Measurements from ENCODE around the gene KLK15.

The KLK15 gene

GRCh38 chr19:50843701-50844221, 10.4 kb upstream of the KLK15 start:
- no peak for DNase-seq (ENCODE audit: low spot score)

GRCh38 chr19:50843205-50843604, 9.8 kb upstream of the KLK15 start:
- DNase-seq (ENCODE audit: low spot score): no peak

- DNase-seq (ENCODE audit: low spot score): no peak
Measured at GRCh38 chr19:50842130-50842529, 8.8 kb upstream of the KLK15 start.

DNA sequence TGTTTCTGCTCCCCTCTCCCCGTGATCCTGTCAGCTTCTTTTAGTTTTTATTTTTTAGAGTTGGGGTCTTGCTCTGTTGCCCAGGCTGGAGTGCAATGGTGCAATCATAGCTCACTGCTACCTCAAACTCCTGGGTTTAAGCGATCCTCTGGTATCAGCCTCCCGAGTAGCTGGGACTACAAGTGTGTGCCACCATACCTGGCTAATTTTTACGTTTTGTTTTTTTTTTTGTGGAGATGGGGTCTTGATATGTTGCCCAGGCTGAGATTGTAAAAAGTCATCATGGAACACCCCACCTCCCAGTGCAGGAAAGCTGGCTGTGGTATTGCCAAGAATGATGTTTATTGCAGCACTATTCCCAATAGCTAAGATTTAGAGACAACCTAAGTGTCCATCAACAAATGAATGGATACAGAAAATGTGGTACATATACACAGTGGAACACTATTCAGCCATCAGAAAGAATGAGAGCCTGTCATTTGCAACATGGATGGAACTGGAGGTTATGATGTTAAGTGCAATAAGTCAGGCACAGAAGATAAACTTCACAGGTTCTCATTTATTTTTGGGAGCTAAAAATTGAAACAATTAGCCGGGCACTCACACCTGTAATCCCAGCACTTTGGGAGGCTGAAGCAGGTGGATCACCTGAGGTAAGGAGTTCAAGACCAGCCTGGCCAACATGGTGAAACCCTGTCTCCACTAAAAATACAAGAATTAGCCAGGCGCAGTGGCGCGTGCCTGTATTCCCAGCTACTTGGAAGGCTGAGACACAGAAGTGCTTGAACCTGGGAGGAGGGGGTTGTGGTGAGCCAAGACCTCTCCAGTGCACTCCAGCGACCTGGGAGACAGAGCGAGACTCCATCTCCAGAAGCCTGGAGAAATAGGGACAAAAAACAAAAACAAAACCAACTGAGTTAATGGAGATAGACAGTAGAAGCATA, 6.6 kb upstream of the KLK15 start:
- no peak for DNase-seq (ENCODE audit: low spot score)

DNA sequence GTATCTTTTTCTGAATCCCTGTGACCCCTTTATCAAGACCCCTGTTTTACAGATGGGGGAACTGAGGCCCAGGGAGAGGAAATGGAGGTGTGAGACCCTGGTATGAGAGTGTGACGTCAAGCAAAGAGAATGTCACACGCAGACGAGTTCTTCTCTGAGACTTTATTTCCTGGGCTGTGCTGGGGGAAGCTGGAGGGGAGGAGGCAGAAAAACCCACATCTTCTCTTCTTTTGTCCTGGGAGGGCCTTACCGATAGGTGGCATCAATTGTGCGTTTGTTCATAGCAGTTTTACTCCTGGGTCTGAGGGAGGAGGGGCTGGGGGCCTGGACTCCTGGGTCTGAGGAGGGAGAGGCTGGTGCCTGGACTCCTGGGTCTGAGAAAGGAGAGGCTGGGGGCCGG, 4.9 kb upstream of the KLK15 start:
- no peak for DNase-seq (ENCODE audit: low spot score)

- no peak for DNase-seq (ENCODE audit: low spot score)
Measured at GRCh38 chr19:50837300-50837699, 3.9 kb upstream of the KLK15 start.

- no peak for DNase-seq (ENCODE audit: low spot score)
Measured at GRCh38 chr19:50836543-50837195, 3.3 kb upstream of the KLK15 start.

DNA sequence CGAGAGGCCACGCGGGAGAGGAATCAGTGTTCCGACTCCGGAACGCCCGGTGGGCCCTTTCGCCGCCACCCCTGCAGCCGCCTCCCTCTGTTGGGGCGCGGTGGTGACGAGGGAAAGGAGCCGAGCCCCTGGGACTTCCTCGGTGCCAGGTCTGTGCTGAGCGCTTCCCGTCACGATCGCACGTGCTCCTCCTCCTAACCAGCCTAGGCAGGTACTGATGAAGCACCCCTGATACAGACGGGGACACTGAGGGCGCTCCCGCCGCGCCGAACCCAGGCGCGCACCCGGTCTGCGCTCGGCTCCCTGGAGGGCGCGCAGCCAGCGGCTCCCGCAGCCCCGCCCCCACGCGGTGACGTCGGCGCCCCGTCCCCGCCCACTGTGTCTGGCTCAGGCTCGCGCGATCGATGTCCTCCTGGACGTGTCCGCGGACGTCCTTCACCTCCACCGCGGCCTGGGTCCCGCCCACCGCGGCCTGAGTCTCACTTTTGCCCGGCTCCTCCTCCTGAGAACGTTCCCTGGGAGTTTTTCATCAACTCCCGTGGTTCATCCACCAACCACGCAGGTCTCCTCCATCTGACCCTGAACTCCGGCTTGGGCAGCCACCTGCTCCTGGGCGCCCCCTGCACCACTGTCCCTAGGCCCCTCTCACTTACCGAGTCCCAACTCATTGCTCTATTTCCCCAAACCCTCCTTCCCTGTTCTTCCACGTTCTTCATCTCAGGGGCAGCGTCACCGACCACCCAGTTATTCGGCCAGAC, 2.6 kb upstream of the KLK15 start:
- DNase-seq (ENCODE audit: low spot score): peak; percentile 86

- peak; percentile 65 for DNase-seq (ENCODE audit: low spot score)
Measured at GRCh38 chr19:50835103-50835784, 1.9 kb upstream of the KLK15 start.

GRCh38 chr19:50833802-50834167, 411 bp upstream of the KLK15 start:
- no peak for DNase-seq (ENCODE audit: low spot score)

DNA sequence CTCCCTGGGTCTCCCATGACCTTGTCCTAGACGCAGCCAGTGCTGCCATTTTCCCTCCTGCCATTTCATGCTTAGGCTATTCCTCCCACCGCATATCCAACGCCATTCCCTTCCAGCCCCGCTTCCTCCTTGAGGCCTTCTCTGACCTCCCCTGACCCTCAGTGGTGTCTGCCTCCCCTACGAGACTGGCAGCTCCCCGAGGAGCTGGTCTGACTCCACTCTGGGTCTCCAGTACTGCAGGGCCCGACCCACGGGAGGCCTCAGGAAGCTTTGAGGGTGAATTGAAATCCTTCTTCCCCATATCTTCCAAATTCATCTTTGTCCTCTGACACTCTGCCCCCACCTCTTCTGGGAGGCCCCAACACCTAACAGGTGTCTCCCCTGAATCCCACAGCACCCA, 708 bp downstream of the KLK15 start:
- DNase-seq (ENCODE audit: low spot score): no peak

- DNase-seq (ENCODE audit: low spot score): no peak
Measured at GRCh38 chr19:50831026-50831396, 2.4 kb downstream of the KLK15 start.

DNA sequence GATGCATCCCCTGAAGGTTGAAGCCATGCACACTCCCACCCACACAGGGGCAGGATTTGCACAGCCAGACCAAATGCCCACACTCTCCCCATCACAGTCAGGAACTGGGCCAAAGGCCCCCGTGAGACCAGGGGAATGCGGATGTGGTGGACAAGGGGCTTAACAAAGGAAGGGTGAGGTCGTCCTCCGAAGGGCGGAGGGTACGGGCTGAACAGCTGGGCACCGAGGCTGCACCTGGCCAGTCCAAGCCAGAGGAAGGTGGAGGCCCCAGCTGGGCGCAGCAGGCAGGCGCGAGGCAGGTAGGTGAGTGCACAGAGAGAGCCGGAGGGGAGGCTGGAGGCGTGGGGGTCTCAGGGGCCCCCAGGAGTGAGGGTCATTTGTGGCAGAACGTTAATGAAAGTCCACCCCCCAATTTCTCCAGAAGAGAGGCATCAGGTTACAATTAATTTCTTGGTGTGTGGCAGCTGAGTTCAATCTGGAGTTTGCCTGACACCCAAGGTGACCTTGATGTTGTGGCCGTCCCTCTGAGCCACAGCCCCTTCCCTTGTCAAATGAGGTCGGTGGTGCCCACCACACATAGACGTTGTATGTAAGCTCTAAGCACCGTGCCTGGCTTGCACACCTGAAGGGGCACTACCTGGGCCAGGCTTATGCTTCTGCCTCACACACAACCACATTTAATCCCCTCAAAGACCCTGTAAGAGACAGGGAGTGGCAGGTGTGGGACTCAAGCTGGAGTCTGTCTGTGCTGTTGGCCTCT, 2.9 kb downstream of the KLK15 start:
- peak; percentile 96 for DNase-seq (ENCODE audit: low spot score)

GRCh38 chr19:50829801-50830200, 3.6 kb downstream of the KLK15 start:
- peak; percentile 67 for DNase-seq (ENCODE audit: low spot score)

DNA sequence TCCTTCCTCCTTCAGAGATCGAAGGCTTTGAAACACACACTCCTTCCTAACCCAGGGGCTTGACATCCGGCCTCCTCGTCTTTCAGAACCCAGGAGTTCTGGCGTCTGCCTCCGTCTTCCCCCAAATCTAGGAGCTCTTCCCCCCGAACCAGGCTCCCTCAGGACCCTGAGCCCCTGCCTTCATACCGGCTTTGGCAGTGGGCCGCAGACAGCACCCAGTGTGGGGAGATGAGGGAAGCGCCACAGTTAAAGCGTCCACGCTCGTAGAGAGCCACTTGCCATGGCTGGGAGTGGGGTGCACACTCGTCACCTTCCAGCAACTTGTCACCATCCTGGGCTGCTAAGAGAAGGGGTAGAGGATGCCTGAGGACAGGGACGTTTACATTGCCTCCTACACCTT, 5.9 kb downstream of the KLK15 start:
- DNase-seq (ENCODE audit: low spot score): no peak

DNA sequence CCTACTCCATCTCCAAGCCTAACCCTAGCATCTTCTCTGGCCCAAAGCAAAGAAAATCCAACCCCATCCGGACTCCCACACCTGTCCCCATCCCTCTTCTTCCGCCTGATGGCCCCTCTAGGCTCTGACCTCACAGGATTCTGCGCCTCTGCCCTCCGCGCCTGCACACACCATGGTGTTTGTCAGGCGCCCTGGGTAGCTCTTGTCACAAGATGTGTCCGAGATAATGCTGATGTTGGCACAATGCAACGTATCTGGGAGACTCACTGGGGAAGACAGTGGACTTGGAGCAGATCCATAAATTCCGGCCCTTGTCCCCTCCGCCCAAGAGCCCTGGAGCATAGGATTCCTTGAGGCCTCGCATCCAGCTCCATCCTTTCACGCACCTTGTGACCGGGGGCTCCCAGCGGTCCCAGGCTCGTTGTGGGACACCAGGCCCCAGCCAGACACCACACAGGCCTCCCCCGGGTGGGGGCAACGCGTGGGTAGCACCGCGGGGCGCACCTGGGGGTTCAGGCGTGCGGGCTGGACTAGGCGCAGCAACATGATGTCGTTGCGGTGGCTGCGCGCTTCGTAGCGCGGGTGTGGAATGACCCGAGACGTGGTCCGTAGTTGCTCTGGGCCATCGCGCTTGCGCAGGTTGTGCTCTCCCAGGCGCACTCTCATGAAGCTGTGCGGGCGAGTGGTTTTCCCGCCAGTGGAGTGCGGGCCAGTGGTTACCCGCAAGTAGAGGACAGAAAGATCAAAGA, 6.7 kb downstream of the KLK15 start:
- DNase-seq (ENCODE audit: low spot score): no peak

- peak; percentile 91 for DNase-seq (ENCODE audit: low spot score)
Measured at GRCh38 chr19:50823389-50824042, 9.9 kb downstream of the KLK15 start, which contains the start of gene KLK1. KLK1 (minus strand) TSS chr19:50823787; CDS start chr19:50823748, 39 bp downstream.

DNA sequence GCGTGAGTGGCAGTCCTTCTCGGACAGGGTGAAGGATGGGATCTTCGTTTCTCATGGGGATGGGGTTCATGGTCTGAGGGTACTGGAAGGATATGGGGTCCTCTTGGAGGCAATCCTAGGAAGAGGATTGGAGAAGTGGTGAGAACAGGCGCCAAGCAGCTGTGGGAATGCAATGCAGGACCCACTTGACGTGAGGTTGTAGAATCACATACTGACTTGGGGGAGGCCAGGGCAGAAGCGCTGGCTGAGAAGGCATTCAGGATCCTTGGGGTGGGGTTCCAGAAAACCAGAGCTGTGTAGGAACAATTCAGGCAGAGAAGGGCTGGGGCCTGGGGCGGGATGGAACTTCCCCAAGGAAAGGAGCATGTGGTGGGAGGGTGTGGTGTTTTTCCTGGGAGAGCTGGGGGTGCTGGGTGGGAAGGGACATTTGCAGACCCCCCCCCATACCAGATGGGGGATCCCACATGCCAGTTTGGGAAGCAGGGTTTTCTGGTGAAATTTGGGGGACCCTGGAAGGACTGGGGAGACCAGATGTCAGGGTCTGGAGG, 10.6 kb downstream of the KLK15 start:
- DNase-seq (ENCODE audit: low spot score): no peak

DNA sequence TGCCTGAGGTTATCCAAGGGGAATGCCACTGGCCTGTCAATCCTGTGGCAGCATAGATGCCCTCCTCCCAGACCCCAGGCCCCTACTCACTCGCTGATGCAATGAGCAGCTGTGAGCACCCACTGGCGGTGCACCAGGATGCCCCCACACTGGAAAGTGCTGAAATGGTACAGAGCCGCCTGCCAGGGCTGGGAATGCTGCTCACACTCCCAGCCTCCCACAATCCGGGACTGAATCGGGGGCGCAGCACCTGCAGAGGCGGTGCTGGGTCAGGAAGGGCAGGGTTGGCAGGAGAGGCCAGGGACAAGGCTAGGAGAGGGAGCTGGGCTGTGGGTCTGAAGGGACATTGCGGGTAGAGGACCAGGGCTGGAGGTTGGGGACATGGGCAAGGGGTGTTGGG, 11.8 kb downstream of the KLK15 start:
- DNase-seq (ENCODE audit: low spot score): no peak

GRCh38 chr19:50821248-50821612, 12.1 kb downstream of the KLK15 start:
- no peak for DNase-seq (ENCODE audit: low spot score)

Data from SW480 (cell line).